Loucy (cell line): Measurements from ENCODE around the gene HAO2.

Experiments
- H2AFZ ChIP-seq: fragments of 200-600 bp; sonication (generic); 2 replicates; pipeline ENCODE4 v1.6.0; 2016; ENCODE audit warnings: antibody characterized with exemption, mild to moderate bottlenecking, low read length, moderate library complexity
- H3F3A ChIP-seq: fragments of 200-600 bp; 2 replicates; pipeline ENCODE4 v1.6.0; 2016; ENCODE audit warnings: antibody characterized with exemption, low read depth, mild to moderate bottlenecking
- H3K27me3 ChIP-seq: fragments of 200-600 bp; sonication (generic); 2 replicates; pipeline ENCODE4 v1.6.1; 2014; ENCODE audit warnings: low read length, mild to moderate bottlenecking; ENCODE audit not compliant: insufficient read depth, poor library complexity, severe bottlenecking
- H3K36me3 ChIP-seq: fragments of 200-600 bp; sonication (generic); 2 replicates; pipeline ENCODE4 v1.6.1; 2016; ENCODE audit warnings: low read length; ENCODE audit not compliant: insufficient read depth
- H3K4me1 ChIP-seq: fragments of 200-600 bp; sonication (generic); 2 replicates; pipeline ENCODE4 v1.5.1; 2014; ENCODE audit warnings: low read length, mild to moderate bottlenecking; ENCODE audit not compliant: insufficient read depth, poor library complexity, severe bottlenecking
- H3K4me2 ChIP-seq: fragments of 200-600 bp; sonication (generic); 2 replicates; pipeline ENCODE4 v1.6.0; 2014; ENCODE audit warnings: antibody characterized with exemption, low read length, low read depth, mild to moderate bottlenecking; ENCODE audit not compliant: poor library complexity, severe bottlenecking
- H3K4me3 ChIP-seq: fragments of 200-600 bp; sonication (generic); 2 replicates; pipeline ENCODE4 v1.5.1; 2014; ENCODE audit warnings: low read length, mild to moderate bottlenecking, mixed read lengths; ENCODE audit not compliant: poor library complexity, severe bottlenecking
- H3K79me2 ChIP-seq: fragments of 200-600 bp; sonication (generic); 2 replicates; pipeline ENCODE4 v1.6.1; 2014; ENCODE audit warnings: low read length; ENCODE audit not compliant: insufficient read depth
- H3K9ac ChIP-seq: fragments of 200-600 bp; sonication (generic); 2 replicates; pipeline ENCODE4 v1.6.0; 2014; ENCODE audit warnings: mild to moderate bottlenecking, low read depth, low read length, moderate library complexity; ENCODE audit not compliant: poor library complexity, severe bottlenecking
- H3K9me2 ChIP-seq: fragments of 200-600 bp; sonication (generic); replicated peaks from 2 replicates; pipeline ENCODE4 v1.6.1; 2016; ENCODE audit warnings: low read depth, low read length, mixed read lengths
- H3K9me3 ChIP-seq: fragments of 200-600 bp; sonication (generic); 2 replicates; pipeline ENCODE4 v1.6.1; 2014; ENCODE audit warnings: mild to moderate bottlenecking, antibody characterized with exemption, low read length, low read depth; ENCODE audit not compliant: insufficient read depth
- H4K20me1 ChIP-seq: fragments of 200-600 bp; sonication (generic); 2 replicates; pipeline ENCODE4 v1.6.0; 2014; ENCODE audit warnings: antibody characterized with exemption, low read length, mild to moderate bottlenecking; ENCODE audit not compliant: insufficient read depth, poor library complexity, severe bottlenecking
- EZH2phosphoT487 ChIP-seq: fragments of 200-600 bp; IDR thresholded peaks from 2 replicates; pipeline ENCODE4 v1.6.1; 2018; ENCODE audit warnings: antibody characterized with exemption, mild to moderate bottlenecking, moderate library complexity, borderline replicate concordance
- TF ChIP-seq, protein P1 (sequence below): fragments of 200-600 bp; sonication (generic); conservative IDR thresholded peaks from 2 replicates; pipeline ENCODE4 v1.5.1; 2014; ENCODE audit warnings: mild to moderate bottlenecking, antibody characterized with exemption, low read length

Gene HAO2

DNA sequence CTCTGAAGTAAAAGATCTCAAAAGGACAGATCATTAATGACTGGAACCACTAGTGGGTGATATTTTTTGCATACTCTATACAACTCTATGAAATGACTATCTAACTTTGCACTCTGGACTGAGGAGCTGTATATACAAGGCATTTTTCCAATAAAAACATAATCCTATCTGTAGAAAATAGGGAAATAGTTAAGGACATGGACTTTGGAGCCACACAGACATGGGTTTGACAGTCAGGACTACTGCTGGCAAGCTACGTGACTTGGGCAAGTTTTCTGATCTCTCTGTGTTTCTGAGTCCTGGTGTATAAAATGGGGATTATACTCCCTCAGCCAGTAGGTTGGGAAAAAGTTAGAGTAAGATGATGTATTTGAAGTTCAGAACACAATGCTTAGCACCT, 25.5 kb downstream of the HAO2 start:
- H3K4me3 ChIP-seq, result no peak overlapping the region
- no peaks in the 10 kb centered on the region for H3K9me3 ChIP-seq
- no peak for TF ChIP-seq EZH2phosphoT487
- TF ChIP-seq, protein P1, sequence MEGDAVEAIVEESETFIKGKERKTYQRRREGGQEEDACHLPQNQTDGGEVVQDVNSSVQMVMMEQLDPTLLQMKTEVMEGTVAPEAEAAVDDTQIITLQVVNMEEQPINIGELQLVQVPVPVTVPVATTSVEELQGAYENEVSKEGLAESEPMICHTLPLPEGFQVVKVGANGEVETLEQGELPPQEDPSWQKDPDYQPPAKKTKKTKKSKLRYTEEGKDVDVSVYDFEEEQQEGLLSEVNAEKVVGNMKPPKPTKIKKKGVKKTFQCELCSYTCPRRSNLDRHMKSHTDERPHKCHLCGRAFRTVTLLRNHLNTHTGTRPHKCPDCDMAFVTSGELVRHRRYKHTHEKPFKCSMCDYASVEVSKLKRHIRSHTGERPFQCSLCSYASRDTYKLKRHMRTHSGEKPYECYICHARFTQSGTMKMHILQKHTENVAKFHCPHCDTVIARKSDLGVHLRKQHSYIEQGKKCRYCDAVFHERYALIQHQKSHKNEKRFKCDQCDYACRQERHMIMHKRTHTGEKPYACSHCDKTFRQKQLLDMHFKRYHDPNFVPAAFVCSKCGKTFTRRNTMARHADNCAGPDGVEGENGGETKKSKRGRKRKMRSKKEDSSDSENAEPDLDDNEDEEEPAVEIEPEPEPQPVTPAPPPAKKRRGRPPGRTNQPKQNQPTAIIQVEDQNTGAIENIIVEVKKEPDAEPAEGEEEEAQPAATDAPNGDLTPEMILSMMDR, result no peak
- no peaks in the 10 kb centered on the region for H3K9me2 ChIP-seq
- no peaks in the 10 kb centered on the region for H3K4me1 ChIP-seq
- H3K79me2 ChIP-seq, result no peaks in the 10 kb centered on the region
- no peaks in the 10 kb centered on the region for H3K27me3 ChIP-seq
- H2AFZ ChIP-seq, result no peak overlapping the region
- H3K9ac ChIP-seq, result no peak overlapping the region
- H3K4me2 ChIP-seq, result no peak overlapping the region
- no peaks in the 10 kb centered on the region for H3F3A ChIP-seq
- no peaks in the 10 kb centered on the region for H3K36me3 ChIP-seq
- H4K20me1 ChIP-seq, result no peaks in the 10 kb centered on the region

DNA sequence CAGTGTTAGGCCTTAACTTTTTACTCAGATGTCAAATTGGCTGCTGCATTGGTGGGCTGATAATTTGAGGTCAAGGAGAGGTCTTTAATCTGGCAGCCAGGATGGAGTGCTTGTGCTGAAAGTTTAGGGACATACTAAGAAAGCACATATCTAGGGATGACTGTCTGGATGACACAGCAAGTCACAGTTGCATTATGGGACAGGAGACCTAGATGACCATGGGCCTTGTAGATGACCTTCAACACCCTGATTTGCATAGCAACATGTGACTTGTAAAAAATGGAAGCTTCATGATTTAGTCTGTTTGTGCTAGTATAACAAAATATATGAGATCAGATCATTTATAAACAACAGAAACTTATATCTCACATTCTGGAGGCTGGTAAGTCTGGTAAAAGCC, 28.4 kb downstream of the HAO2 start:
- Histone ChIP-seq H3K79me2 (no peaks in the 10 kb centered on the region), H3K36me3 (no peaks in the 10 kb centered on the region), H3K4me2 (no peak overlapping the region), H3K9ac (no peak overlapping the region), H3F3A (no peaks in the 10 kb centered on the region), H3K4me3 (no peak overlapping the region), H4K20me1 (no peaks in the 10 kb centered on the region), H3K27me3 (no peaks in the 10 kb centered on the region), H3K4me1 (no peaks in the 10 kb centered on the region), H2AFZ (no peak overlapping the region), H3K9me2 (no peaks in the 10 kb centered on the region), H3K9me3 (no peaks in the 10 kb centered on the region)
- no peak for TF ChIP-seq EZH2phosphoT487
- TF ChIP-seq, protein P1, result no peak

DNA sequence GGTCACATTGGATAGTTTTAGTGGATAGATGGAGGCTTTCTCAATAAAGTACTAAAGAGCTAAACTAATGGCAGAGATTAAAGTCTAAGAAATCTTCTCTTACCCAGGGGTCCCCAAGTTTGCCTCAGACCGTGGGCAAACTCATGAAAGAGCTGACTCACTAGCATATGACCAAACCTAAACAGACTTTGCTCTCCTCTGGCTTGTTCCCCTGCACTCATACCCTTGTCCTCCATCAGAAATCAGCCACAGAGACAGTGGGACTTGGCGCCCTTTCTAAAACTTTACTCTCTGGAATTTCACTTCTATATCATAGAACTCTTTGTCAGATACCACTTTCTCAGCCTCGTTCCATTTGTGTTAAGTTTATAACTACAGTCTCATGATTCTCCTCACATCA, 29.4 kb downstream of the HAO2 start:
- H3K36me3 ChIP-seq, result no peaks in the 10 kb centered on the region
- no peak overlapping the region for H3K4me3 ChIP-seq
- no peaks in the 10 kb centered on the region for H3K27me3 ChIP-seq
- H3K4me2 ChIP-seq, result no peak overlapping the region
- no peaks in the 10 kb centered on the region for H3K4me1 ChIP-seq
- H3K79me2 ChIP-seq, result no peaks in the 10 kb centered on the region
- no peak overlapping the region for H3K9ac ChIP-seq
- no peaks in the 10 kb centered on the region for H4K20me1 ChIP-seq
- no peaks in the 10 kb centered on the region for H3K9me3 ChIP-seq
- no peaks in the 10 kb centered on the region for H3K9me2 ChIP-seq
- H2AFZ ChIP-seq, result no peak overlapping the region
- H3F3A ChIP-seq, result no peaks in the 10 kb centered on the region
- no peak for TF ChIP-seq EZH2phosphoT487
- TF ChIP-seq, protein P1, result no peak
